HG03045 (cell line): ENCODE measurements around the gene TSPAN9.

Experiments used
- ATAC-seq: cut with Tn5 transposase; IDR thresholded peaks from one replicate; pipeline ENCODE4 v1.9.1; 2021; ENCODE audit warnings: mild to moderate bottlenecking, moderate library complexity; ENCODE audit not compliant: unreplicated experiment

The TSPAN9 gene

DNA sequence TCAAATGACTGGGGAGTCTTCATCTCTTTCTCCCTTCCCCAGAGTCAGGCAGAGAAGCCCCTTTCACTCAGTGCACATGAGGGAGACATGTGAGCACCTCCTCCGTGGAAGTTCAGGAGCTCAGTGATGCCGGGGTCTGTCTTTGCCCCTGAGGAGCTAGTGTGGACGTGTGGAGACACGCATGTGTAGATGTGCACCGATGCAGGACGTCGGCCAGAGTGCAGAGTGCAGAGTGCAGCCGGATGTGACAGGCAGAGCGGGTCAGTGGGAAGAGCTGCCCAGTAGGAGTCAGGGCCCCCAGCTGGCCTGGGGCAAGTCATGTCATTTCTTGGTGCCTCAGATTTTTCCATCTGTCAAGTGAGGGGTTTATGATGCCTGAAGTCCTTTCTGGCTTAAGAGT is 20.7 kb downstream of the TSPAN9 start:
- ATAC-seq = no peak

GRCh38 chr12:3098436-3098835 is 21.3 kb downstream of the TSPAN9 start:
- ATAC-seq = no peak

DNA sequence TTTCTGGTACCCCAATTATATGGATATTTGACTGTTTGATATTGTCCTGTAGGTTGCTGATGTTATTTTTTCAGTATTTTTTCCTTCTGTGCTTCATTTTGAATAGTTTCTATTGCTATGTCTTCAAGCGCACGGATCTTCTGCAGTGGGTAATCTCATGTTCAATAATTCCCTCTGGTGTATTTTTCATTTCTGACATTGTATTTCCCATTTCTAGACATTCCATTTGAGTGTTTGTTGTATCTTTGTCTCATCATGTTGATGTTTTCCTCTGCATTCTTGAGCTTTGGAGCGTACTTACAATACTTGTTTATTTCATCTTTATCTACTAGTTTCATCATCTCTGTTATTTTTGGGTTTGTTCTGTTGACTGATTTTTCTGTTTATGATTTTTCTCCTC is 22.0 kb downstream of the TSPAN9 start:
- ATAC-seq = no peak

DNA sequence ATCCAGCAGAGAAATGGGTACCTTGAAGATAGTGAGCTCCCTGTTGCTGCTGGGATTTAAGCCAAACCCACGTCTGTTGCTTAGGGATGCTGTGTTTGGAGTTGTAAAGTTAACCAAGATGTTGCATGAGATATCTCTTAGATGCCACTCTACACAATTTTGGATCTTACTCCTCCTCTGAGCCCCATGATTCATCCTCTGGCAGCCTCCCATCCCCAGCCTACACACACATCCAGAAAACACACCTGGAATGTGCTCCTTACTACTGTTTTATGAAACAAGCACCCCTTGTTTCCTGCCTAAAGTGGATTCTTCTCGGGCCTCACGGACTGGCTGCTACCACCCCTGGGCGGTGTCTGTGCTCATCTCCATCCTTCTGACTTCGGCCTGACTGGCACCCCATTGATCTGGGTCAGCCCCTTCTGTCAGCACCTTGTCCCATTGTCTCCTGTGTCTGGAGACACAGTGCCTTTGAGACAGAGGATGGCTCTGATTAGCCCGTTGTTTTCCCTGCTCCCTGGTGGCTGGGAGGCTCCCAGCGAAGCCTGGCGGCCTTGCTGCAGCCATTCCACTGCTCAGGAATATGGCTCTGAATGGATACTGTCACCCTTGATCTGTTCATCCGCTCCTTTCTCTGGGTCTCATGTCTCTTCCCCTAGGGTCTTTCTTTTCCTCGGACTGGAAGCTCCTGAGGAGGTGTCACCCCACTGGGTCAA is 24.3 kb downstream of the TSPAN9 start:
- ATAC-seq = no peak

DNA sequence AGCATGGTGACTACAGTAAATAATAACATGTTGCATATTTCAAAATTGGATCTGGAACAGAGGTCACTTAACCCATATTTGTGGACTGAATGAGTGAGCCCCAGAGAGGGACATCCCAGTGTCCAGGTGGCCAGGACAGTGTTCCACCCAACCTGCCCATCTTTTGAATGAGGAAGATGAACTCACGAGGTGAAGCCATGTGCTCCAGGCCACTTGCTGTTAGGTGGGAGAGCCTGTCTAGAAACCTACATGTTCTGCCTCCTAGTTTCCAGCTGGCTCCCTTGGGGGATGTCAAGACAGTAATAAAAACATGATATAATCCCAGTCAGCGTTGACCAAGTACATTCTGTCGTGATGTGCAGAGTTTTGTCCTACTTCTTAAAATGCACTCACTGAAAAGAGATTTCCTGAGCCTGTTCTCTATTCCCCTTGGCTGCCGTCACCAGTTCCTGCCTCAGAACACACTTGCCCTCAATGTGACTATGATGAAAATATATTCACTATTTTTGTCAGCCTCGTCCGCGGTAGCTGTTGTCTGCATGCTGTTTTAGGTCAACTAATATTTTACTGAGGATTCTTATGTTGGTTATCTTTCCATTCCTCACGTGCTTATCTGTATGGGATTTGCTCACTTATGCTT is 25.7 kb downstream of the TSPAN9 start:
- no peak for ATAC-seq

GRCh38 chr12:3103806-3104205 is 26.6 kb downstream of the TSPAN9 start:
- no peak for ATAC-seq

GRCh38 chr12:3105690-3106479 is 28.7 kb downstream of the TSPAN9 start:
- no peak for ATAC-seq

DNA sequence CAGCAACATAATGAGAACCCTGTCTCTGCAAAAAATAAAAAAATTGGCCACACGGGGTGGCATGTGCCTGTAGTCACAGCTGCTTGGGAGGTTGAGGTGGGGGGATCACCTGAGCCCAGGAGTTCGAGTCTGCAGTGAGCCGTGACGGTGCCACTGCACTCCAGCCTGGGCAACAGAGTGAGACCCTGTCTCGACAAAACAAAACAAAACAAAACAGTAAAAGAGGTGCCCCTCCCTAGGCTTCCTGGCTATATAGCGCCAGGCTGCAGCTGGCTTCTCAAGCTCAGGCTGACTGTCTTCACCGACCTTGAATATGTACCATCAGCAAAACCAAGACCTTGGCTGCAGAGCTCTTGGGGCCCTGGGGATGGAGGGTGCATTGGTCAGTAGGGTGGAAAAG is 29.4 kb downstream of the TSPAN9 start:
- ATAC-seq = no peak

DNA sequence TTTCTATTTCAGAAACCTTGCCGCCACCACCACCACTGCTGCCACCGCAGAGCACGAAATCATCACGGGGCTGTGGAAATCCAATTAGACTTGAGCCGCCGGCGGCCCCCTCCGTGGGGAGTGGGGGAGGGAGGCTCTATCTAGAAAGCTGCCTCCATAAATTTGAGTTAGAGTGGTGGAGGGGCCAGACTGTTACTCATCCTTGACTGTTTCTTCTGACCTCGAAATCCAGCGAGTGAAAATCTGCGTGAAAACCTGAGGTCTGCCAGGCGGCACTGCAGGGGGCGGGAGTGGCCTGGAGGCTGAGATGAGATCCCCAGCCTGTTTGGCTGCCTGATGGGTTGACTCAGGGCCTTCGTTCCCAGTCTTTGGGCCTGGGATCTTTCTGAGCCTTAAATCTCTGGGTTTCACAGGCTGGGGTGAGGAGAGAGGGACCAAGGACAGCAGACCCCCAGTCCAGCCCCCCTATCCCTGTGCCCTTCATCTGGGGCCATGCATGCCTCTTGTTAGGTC is 29.9 kb downstream of the TSPAN9 start:
- no peak for ATAC-seq

DNA sequence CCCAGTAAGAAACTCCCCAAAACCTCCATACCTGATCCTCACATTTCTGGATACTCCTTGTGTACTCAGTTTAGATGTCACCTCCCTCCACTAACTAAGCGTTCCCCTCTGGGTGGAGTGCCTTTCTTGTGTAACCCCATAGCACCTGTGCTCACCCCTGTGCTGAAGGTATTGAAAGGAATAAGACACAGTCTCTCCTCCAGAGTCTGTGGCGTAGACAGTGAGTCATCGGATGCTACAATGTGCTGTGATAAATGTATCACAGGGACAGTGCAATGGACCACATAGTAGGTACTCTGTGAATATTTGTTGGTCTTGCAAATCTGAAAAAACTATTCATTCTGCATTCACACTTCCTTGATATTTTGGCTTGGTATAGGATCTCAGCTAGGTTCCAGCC is 30.8 kb downstream of the TSPAN9 start:
- ATAC-seq = no peak

- no peak for ATAC-seq
Measured at GRCh38 chr12:3110578-3110977, 33.4 kb downstream of the TSPAN9 start.

DNA sequence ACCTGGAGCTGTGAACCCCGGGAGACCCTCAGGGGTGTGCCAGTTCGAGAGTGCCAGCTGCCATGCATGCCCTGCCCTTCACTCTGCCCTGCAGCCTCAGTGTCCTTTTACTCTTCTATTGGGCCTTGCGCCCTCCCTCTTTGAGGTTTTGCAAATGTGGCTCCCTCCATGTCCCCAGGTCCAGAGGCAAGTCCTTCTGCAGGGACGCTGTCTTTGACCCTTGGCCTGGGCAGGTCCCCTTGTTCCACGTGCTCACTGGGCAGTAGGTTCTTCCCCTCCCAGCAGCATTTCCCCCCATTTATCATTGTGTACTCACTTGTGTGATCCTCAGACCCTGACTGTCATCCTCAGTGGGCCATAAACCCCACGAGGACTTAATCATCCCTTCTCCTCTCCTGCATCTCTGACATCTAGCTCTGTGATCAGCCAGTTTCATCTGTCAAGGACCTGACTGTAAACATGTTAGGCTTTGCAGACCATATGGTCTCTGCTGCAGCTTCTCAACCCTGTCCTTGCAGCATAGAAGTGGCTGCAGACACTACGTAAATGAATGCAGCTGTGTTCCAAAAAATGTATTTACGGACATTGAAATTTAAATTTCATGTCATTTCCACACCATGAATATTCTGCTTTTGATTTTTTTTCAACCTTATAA is 36.6 kb downstream of the TSPAN9 start:
- ATAC-seq = no peak

- ATAC-seq = no peak
Measured at GRCh38 chr12:3114671-3115070, 37.5 kb downstream of the TSPAN9 start.

DNA sequence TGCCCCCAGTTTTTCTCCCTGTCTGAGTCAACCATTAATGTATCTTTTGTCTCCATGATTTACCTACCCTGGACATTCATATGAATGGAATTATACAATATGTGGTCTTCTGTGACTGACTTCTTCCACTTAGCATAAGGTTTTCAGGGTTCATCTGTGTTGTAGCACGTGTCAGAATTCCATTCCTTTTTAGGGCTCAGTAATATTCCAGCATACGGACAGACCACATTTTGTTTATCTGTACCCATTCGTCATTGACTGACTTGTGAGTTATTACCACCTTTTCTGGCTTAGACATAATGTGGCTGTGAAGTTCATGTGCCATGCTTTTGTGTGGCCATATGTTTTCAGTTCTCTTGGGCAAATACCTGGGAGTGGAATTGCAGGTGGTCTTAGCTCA is 37.9 kb downstream of the TSPAN9 start:
- no peak for ATAC-seq

GRCh38 chr12:3116106-3116844 is 39.1 kb downstream of the TSPAN9 start:
- no peak for ATAC-seq

GRCh38 chr12:3117144-3117581 is 40.0 kb downstream of the TSPAN9 start:
- no peak for ATAC-seq

- ATAC-seq = no peak
Measured at GRCh38 chr12:3117591-3118015, 40.4 kb downstream of the TSPAN9 start.

DNA sequence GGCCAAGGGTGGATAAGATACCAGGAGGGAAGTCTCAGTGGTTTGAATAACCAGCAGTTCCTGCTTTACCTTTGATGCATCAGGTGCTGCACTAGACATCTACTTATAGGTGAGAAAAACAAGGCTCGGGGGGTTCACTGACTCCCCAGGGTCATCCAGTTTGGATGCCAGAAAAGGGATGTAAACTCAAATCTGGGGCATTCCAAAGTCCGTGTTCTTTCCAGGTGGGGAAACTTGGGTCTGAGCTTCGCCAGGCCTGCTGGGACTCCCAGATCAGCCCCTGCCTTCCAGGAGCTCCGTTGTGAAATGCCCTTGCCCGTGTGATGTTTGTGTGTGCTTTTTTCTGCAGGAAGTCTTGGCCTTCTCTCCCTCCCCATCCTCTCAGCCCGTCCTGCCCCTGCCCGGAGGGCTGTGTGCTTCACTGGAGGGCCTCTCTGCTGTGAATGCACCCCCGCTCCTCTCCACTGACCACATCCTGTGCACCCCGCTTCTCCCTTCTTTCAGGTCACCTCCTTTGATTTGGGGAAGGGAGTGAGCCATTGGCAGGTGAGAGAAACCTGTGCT is 42.1 kb downstream of the TSPAN9 start:
- no peak for ATAC-seq

DNA sequence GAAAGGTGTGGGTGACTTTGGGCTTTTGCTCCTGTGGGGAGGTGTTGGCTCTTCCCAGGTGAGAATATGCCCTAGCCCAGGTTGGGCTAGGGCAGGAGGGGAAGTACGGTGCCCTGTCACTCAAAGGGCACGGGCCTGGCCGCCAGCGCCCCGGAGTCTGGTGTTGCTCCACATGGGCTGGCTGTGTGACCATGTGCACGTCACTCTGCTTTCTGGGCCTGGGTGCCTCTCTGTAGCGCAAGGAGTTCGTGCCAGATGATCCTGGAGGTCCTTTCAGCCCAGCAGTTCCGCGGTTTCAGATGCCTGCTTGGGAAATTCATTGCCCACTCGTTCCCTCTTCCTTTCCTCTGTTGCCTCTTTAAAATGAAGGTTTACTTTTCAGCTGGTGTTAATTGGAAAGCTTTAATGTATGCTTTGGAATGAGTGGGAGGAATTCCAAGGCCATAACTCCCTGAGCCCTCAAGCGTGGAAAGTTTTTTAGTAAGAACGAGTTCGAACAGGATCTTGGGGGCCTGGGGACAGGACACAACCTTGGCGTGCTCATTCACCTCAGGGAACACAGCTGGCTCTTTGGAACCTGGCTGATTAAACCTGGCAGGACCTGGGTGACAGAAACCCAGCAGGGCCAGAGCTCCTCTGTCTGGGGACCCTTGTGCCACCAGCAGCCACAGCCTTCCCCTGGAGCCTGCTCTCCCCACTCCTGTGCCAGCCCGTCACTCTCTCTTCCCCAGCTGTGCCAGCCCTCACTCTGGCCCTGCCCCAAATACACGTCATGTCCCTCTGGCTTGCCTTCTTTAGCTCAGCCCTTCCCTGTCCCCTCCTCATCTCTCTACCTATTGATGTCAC is 42.8 kb downstream of the TSPAN9 start:
- no peak for ATAC-seq
